NCI-H2227 treated with DMSO at 0.1 percent for 48 hours (cell line): ENCODE measurements around the gene NEDD4L.

Experiments used
- DNase-seq: peaks from one replicate; lab custom pipeline; 2025; lab: John Stamatoyannopoulos, UW

NEDD4L gene

GRCh38 chr18:58095222-58095621, 51.2 kb downstream of the NEDD4L start:
- DNase-seq, result no peak

- no peak for DNase-seq
Measured at GRCh38 chr18:58095655-58096054, 51.6 kb downstream of the NEDD4L start.

- DNase-seq, result no peak
Measured at GRCh38 chr18:58096658-58097057, 52.6 kb downstream of the NEDD4L start.

GRCh38 chr18:58097121-58097906, 53.3 kb downstream of the NEDD4L start:
- no peak for DNase-seq

GRCh38 chr18:58097907-58098166, 53.8 kb downstream of the NEDD4L start:
- DNase-seq, result no peak

- no peak for DNase-seq
Measured at GRCh38 chr18:58098706-58099105, 54.7 kb downstream of the NEDD4L start.

GRCh38 chr18:58100154-58100553, 56.1 kb downstream of the NEDD4L start:
- peak; percentile 67 for DNase-seq

GRCh38 chr18:58101291-58101794, 57.3 kb downstream of the NEDD4L start:
- no peak for DNase-seq

- DNase-seq, result no peak
Measured at GRCh38 chr18:58102018-58102417, 58.0 kb downstream of the NEDD4L start.

- no peak for DNase-seq
Measured at GRCh38 chr18:58102875-58103274, 58.8 kb downstream of the NEDD4L start.

GRCh38 chr18:58103339-58103985, 59.4 kb downstream of the NEDD4L start:
- no peak for DNase-seq

GRCh38 chr18:58104096-58104495, 60.1 kb downstream of the NEDD4L start:
- DNase-seq, result no peak

- no peak for DNase-seq
Measured at GRCh38 chr18:58105206-58105887, 61.3 kb downstream of the NEDD4L start.

GRCh38 chr18:58105888-58106260, 61.8 kb downstream of the NEDD4L start:
- no peak for DNase-seq

GRCh38 chr18:58106289-58107070, 62.5 kb downstream of the NEDD4L start:
- DNase-seq, result no peak

- DNase-seq, result no peak
Measured at GRCh38 chr18:58109256-58109655, 65.2 kb downstream of the NEDD4L start.

GRCh38 chr18:58110398-58110797, 66.4 kb downstream of the NEDD4L start:
- no peak for DNase-seq

GRCh38 chr18:58112174-58112573, 68.1 kb downstream of the NEDD4L start:
- DNase-seq, result no peak

GRCh38 chr18:58113337-58113736, 69.3 kb downstream of the NEDD4L start:
- DNase-seq, result no peak

- DNase-seq, result no peak
Measured at GRCh38 chr18:58114766-58115165, 70.7 kb downstream of the NEDD4L start.

GRCh38 chr18:58116818-58117217, 72.8 kb downstream of the NEDD4L start:
- no peak for DNase-seq

- peak; percentile 18 for DNase-seq
Measured at GRCh38 chr18:58117786-58118403, 73.9 kb downstream of the NEDD4L start.
